GM12892 (cell line): Measurements from ENCODE around the gene PEPD.

Source experiments
- POLR2A ChIP-seq: IDR thresholded peaks from 2 replicates; pipeline ENCODE4 v1.6.1; 2011; ENCODE audit warnings: low read depth, low read length, control low read depth
- POLR2AphosphoS5 ChIP-seq: IDR thresholded peaks from 2 replicates; pipeline ENCODE4 v1.6.1; 2011; ENCODE audit warnings: low read depth, low read length, control low read depth

GRCh38 chr19:33396701-33397535, 124.7 kb downstream of the PEPD start:
- TF ChIP-seq POLR2AphosphoS5 (no peak), POLR2A (no peak)
